Activated naive CD4-positive, alpha-beta T cell treated with anti-CD3 and anti-CD28 coated beads, Interleukin-2, amount 10 ng/mL, durations not matched to agents 7 days and 5 days (primary cell): ENCODE measurements around the gene USP35.

Source experiments
- CTCF ChIA-PET: fragments of 350-600 bp; sonication (Branson Sonifier 250); formaldehyde crosslinking; loops from one replicate; lab custom pipeline; 2021; ENCODE audit warnings: antibody characterized with exemption; lab: Charles Lee
- DNase-seq: peaks from one replicate; pipeline ENCODE4 v3.0.0-alpha.2; 2020
- H3K27ac Mint-ChIP-seq: one replicate; pipeline ENCODE4 v1.8.0; 2021; ENCODE audit warnings: mild to moderate bottlenecking, moderate library complexity, mixed read lengths
- H3K27me3 Mint-ChIP-seq: one replicate; pipeline ENCODE4 v1.8.0; 2021; ENCODE audit warnings: mild to moderate bottlenecking, mixed read lengths
- H3K36me3 Mint-ChIP-seq: one replicate; pipeline ENCODE4 v1.8.0; 2021; ENCODE audit warnings: mixed read lengths
- H3K4me1 Mint-ChIP-seq: one replicate; pipeline ENCODE4 v1.8.0; 2021; ENCODE audit warnings: mixed read lengths
- H3K4me3 Mint-ChIP-seq: one replicate; pipeline ENCODE4 v1.8.0; 2021; ENCODE audit warnings: mild to moderate bottlenecking, moderate library complexity, mixed read lengths
- H3K9me3 Mint-ChIP-seq: one replicate; pipeline ENCODE4 v1.8.0; 2021; ENCODE audit warnings: mixed read lengths

Gene USP35

DNA sequence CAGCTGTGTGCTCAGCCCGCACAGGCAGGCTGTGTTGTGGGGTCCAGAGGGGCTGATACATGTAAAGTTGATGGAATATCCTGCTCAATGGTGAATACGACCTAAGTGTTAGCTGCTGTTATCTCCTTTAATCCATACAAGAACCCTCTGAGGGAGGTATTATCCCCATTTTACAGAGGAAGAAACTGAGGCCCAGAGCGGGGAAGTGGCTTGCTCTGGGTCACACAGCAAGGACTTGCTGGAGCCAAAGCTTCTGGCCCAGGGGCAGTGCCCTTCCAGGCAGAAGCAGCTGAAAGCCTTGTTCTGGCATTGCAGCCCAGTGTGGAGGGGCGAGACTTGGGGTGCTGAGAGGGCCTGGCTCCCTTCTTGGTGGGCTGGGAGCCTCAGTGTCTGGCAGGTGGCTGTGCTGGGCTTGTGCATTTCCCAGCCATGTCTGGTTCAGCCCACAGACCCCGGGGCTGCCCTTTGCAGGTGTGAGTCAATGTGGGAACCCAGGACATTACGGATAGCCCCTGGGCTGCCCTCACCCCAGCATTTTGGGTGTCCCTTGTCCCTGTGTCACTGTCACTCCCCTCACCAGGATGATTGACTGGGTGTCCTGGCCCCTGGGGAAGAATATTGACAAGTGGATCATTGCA is 10.4 kb downstream of the USP35 start:
- CTCF ChIA-PET, result no interaction called here
- H3K4me3 Mint-ChIP-seq, result no peak overlapping the region
- H3K36me3 Mint-ChIP-seq, result peaks cover 33% of the 10 kb centered on the region
- H3K27ac Mint-ChIP-seq, result peak overlapping the region; percentile 30
- DNase-seq, result no peak
- peaks cover 39% of the 10 kb centered on the region for H3K4me1 Mint-ChIP-seq
- H3K9me3 Mint-ChIP-seq, result no peaks in the 10 kb centered on the region
- H3K27me3 Mint-ChIP-seq, result no peaks in the 10 kb centered on the region

DNA sequence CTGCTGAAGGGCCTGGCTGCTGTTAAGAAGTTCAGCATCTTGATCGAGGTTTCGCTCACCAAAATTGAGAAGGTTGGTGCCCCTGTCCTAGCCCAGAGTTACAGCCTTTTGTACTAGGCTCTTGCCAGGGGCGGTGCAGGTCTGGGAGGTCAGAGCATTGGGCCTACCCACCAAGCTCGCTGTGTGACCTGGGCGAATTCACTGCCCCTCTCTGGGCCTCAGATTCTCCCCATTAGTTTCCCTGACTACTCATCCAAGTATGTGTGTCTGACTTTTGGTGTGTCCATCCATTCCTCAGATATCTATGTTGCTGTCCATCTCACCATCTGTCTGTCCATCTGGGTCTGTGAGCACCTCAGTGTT is 10.9 kb downstream of the USP35 start:
- no peak overlapping the region for H3K4me3 Mint-ChIP-seq
- H3K27ac Mint-ChIP-seq, result peak overlapping the region; percentile 26
- H3K27me3 Mint-ChIP-seq, result no peaks in the 10 kb centered on the region
- no peaks in the 10 kb centered on the region for H3K9me3 Mint-ChIP-seq
- H3K4me1 Mint-ChIP-seq, result peaks cover 41% of the 10 kb centered on the region
- no peak for DNase-seq
- CTCF ChIA-PET, result interaction anchor here (1.2 kb wide), 1 partner anchor 26 kb away, joined by 3 read pairs; no protein-coding TSS in a partner anchor
- H3K36me3 Mint-ChIP-seq, result peaks cover 34% of the 10 kb centered on the region

DNA sequence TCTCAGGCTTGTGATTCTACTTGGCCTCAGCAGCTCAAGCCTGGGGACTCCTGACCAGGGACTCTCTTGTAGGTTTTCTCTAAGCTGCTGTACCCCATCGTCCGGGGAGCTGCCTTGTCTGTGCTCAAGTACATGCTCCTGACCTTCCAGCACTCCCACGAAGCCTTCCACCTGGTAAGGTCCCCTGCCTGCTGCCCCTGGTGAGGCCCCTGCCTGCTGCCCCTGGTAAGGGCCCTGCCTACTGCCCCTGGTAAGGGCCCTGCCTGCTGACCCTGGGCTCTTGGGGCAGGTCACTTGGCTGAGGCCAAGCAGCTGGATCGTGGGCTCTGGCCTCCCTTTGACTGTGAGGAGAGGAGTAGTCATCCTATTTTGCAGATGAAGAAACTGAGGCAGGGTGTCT is 11.3 kb downstream of the USP35 start:
- Mint-ChIP-seq H3K27me3 (no peaks in the 10 kb centered on the region), H3K27ac (no peak overlapping the region)
- CTCF ChIA-PET, result interaction anchor here (1.2 kb wide), 1 partner anchor 26 kb away, joined by 3 read pairs; no protein-coding TSS in a partner anchor

DNA sequence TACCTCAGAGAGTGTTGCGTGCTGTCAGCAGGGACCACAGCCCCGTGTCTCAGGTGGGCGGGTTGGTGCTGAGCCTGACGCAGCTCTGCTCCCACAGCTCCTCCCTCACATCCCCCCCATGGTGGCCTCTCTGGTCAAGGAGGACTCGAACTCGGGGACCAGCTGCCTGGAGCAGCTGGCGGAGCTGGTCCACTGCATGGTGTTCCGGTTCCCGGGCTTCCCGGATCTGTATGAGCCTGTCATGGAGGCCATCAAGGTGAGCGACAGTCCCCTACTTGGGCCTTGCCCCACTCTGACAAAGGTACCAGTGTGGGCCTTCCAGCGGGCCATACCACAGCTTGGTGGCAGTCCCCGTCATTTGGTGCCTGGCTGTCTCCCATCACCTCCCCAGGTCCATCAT is 11.8 kb downstream of the USP35 start:
- CTCF ChIA-PET, result interaction anchor here (1.2 kb wide), 1 partner anchor 26 kb away, joined by 3 read pairs; no protein-coding TSS in a partner anchor
- Mint-ChIP-seq H3K36me3 (peaks cover 33% of the 10 kb centered on the region), H3K27ac (no peak overlapping the region), H3K4me1 (peaks cover 45% of the 10 kb centered on the region), H3K27me3 (no peaks in the 10 kb centered on the region), H3K4me3 (no peak overlapping the region), H3K9me3 (no peaks in the 10 kb centered on the region)
- no peak for DNase-seq

More for the DNA sequence above, 11.3 kb downstream of the USP35 start:
- peaks cover 43% of the 10 kb centered on the region for H3K4me1 Mint-ChIP-seq
- H3K36me3 Mint-ChIP-seq, result peaks cover 33% of the 10 kb centered on the region
- H3K4me3 Mint-ChIP-seq, result no peak overlapping the region
- no peak for DNase-seq
- H3K9me3 Mint-ChIP-seq, result no peaks in the 10 kb centered on the region

DNA sequence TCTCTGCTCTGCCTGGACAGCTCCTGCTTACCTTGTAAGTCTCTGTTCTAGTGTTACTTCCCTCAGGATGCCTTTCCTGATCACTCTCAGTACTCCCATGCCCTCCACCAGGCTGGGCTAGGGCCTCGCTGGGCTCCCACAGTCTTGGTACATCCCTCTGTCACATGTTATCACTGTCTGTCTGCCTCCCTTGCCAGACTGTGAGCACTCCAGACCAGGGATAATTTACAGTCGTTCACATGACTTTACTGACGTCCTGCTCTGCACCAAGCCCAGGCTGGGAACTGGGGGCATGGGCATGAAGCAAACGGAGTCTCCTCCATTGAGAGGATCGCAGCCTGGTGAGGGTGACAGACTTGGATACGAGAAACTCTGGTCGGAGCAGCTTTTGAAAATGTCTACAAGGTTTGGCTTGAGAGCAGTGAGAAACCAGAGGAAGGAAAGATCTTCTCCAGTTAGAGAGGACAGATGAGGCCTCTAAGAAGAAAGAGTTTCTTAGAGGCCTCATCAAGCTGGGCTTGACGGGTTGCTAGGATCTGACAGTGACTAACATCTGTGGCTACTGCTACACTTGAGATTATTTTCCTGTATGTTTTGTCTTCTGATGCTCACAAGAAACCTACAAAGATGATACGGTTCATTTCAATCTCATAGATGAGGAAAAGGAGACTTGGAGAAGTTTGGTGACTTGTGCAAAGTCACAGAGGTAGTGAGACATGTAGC is 12.5 kb downstream of the USP35 start:
- Mint-ChIP-seq H3K36me3 (peaks cover 32% of the 10 kb centered on the region), H3K4me1 (peaks cover 45% of the 10 kb centered on the region), H3K9me3 (no peaks in the 10 kb centered on the region), H3K27ac (peak overlapping the region; percentile 97), H3K27me3 (no peaks in the 10 kb centered on the region), H3K4me3 (peak overlapping the region; percentile 16)
- no peak for DNase-seq
- CTCF ChIA-PET, result interaction anchor here (1.2 to 1.4 kb wide), 2 partner anchors 25 to 220 kb away, joined by 3 to 4 read pairs; no protein-coding TSS in a partner anchor

DNA sequence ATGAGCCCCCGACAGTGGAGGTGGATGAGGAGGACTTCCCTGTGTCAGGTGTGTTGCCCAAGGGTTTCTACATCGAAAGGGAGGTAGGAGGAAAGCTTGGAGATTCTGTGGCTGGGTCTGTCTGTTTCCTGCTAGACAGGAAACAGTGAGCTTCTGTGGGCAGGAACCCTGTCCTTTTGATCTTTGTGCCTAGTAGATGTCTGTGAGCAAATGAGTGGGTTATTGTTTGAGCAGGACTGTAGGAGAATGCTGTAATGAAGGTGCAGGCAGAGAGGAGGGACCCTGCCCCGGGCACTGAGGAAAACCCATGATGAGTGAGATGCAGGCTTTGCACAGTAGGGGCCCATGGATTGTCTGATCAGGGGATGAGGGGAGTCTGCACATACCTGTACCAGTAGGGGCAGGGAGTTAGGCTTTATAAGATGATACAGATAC is 14.0 kb downstream of the USP35 start:
- peaks cover 37% of the 10 kb centered on the region for H3K36me3 Mint-ChIP-seq
- H3K27ac Mint-ChIP-seq, result peak overlapping the region; percentile 97
- no peaks in the 10 kb centered on the region for H3K9me3 Mint-ChIP-seq
- DNase-seq, result peak; percentile 79
- peak overlapping the region; percentile 74 for H3K4me3 Mint-ChIP-seq
- peaks cover 49% of the 10 kb centered on the region for H3K4me1 Mint-ChIP-seq
- CTCF ChIA-PET, result interaction anchor here (0.8 to 1.5 kb wide), 5 partner anchors 13 to 81 kb away, joined by 3 to 4 read pairs (median 3); no protein-coding TSS in a partner anchor
- H3K27me3 Mint-ChIP-seq, result no peaks in the 10 kb centered on the region

DNA sequence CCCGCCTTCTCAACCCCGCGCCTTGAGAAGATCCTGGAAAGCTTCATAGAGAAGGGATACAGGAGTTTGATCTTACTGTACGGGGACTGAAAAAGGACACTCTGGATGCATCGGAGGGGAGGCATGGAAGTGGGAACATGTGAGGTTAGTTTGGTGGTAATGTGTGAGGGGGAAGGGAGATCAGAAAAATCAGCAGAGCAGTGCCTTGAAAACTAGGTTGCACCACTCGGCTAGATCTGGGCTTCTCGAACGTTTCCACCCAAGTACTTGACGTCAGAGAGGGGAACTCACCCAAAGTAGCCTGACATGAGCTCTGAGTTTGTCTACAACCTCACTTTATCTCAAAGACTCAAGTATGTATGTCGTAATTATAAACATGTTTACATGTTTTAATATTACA is 14.5 kb downstream of the USP35 start:
- CTCF ChIA-PET, result interaction anchor here (0.8 to 1.5 kb wide), 5 partner anchors 13 to 81 kb away, joined by 3 to 4 read pairs (median 3); no protein-coding TSS in a partner anchor
- Mint-ChIP-seq H3K4me1 (peaks cover 49% of the 10 kb centered on the region), H3K27ac (peak overlapping the region; percentile 97), H3K36me3 (peaks cover 42% of the 10 kb centered on the region), H3K4me3 (peak overlapping the region; percentile 74), H3K27me3 (no peaks in the 10 kb centered on the region), H3K9me3 (no peaks in the 10 kb centered on the region)
- peak; percentile 66 for DNase-seq

DNA sequence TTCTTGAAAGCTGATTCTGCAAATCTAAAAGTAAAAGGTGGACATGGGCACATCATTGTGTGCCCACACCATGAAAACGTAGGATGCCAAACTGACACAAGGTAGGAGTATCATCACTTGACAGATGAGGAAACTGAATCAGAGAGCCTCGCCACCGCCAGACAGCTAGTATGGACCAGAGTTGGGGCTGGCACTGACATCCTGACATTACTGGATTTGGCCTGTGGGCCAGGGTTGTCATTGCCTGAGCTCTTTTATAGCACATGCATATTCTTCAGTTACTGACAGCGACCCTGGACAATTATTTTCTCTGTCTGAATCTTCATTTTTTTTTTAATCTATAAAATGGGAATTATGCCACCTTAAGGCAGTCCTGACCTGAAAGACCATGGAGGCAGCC is 16.5 kb downstream of the USP35 start:
- Mint-ChIP-seq H3K9me3 (no peaks in the 10 kb centered on the region), H3K36me3 (peaks cover 52% of the 10 kb centered on the region), H3K4me1 (peaks cover 49% of the 10 kb centered on the region), H3K4me3 (no peak overlapping the region), H3K27ac (peak overlapping the region; percentile 78), H3K27me3 (no peaks in the 10 kb centered on the region)
- peak; percentile 7 for DNase-seq
- CTCF ChIA-PET, result no interaction called here

DNA sequence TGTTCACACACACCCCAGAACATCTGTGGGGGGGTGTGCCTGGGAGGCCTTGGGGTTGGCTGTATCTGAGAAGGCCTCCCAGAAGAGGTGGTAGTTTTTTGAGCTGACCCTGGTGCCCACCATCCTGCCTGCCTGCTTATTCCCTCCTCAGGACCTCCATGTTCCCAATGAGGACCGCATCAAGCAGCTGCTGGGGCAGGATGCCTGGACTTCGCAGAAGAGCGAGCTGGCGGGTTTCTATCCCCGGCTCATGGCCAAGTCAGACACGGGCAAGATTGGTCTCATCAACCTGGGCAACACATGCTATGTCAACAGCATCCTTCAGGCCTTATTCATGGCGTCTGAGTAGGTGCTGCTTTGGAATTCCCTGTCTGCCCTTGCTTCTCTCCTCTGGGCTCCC is 17.0 kb downstream of the USP35 start:
- H3K4me1 Mint-ChIP-seq, result peaks cover 48% of the 10 kb centered on the region
- DNase-seq, result peak; percentile 3
- H3K9me3 Mint-ChIP-seq, result no peaks in the 10 kb centered on the region
- H3K27me3 Mint-ChIP-seq, result no peaks in the 10 kb centered on the region
- peaks cover 54% of the 10 kb centered on the region for H3K36me3 Mint-ChIP-seq
- H3K4me3 Mint-ChIP-seq, result no peak overlapping the region
- H3K27ac Mint-ChIP-seq, result no peak overlapping the region
- CTCF ChIA-PET, result no interaction called here

DNA sequence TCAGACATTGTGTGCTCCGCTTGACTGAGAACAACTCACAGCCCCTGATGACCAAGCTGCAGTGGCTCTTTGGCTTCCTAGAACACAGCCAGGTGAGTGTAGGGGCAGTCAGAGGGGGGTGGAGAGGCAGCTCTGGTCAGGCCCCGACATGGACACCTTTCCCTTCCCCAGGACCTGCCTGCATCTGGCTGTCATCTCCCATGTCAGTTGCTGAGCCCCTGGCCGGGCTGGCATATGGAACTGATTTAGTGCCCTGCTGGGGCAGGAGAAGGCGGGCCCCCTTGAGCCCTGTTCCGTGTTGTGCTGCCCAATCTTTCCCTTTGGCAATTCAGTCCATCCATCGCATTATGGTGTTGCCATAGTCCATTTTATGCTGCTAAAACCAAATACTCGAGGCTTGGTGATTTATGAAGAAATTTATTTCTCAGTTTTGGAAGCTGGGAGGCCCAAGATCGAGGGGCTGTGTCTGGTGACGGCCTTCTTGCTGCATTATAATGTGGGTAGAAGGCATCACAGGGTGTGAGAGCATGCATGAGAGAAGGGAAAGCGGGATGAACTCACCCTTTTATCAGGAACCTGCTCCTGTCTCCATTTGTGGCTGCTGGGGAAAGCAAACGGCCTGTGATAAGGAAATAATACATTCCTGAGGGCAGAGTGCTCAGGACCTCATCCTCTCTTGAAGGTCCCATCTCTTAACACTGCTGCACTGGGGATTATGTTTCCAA is 19.0 kb downstream of the USP35 start:
- H3K4me3 Mint-ChIP-seq, result no peak overlapping the region
- H3K9me3 Mint-ChIP-seq, result no peaks in the 10 kb centered on the region
- peak; percentile 8 for DNase-seq
- H3K27me3 Mint-ChIP-seq, result no peaks in the 10 kb centered on the region
- CTCF ChIA-PET, result no interaction called here
- H3K27ac Mint-ChIP-seq, result no peak overlapping the region
- H3K36me3 Mint-ChIP-seq, result peaks cover 54% of the 10 kb centered on the region
- peaks cover 28% of the 10 kb centered on the region for H3K4me1 Mint-ChIP-seq

DNA sequence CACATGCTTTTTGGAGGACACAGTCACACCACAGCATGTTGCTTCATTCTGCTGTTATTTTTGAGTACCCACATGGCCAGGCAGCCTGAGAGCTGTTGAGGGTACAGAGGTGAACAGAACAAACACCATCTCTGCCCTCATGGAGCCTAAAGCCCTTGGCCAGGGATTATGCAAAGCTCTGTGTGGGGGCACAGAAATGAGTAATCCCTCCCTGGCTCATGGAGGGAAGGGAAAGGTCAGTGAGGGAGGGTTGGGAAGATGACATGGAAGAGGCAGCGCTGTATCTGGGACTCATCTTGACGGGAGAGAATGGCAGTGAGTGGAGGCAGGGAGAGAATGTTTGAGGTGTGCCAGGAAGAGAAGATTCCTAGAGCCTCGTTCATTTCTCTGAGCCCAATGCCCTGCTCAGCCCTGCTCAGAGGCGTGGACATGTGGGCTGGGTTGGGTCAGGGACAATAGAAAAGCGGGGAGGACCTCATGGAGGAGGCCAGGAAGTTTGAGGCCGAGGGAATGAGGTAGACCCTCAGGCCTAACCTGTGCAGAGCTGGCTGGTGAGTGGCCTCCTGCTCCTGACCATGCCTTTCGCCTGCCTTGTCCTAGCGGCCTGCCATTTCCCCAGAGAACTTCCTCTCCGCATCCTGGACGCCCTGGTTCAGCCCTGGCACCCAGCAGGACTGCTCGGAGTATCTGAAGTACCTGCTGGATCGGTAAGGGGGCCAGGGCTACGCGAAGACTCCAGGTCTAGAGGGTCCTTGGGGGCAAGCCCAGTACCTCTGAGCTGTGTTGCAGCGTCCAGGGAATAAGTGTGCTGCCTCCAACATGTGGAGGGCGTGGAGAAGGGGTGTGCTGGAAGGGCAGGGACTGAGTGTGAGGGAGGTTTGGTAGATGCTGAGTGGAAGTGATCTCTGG is 19.8 kb downstream of the USP35 start:
- no peak overlapping the region for H3K4me3 Mint-ChIP-seq
- H3K27me3 Mint-ChIP-seq, result no peaks in the 10 kb centered on the region
- no peak overlapping the region for H3K27ac Mint-ChIP-seq
- H3K9me3 Mint-ChIP-seq, result no peaks in the 10 kb centered on the region
- peaks cover 54% of the 10 kb centered on the region for H3K36me3 Mint-ChIP-seq
- peak; percentile 18 for DNase-seq
- CTCF ChIA-PET, result no interaction called here
- H3K4me1 Mint-ChIP-seq, result peaks cover 21% of the 10 kb centered on the region

DNA sequence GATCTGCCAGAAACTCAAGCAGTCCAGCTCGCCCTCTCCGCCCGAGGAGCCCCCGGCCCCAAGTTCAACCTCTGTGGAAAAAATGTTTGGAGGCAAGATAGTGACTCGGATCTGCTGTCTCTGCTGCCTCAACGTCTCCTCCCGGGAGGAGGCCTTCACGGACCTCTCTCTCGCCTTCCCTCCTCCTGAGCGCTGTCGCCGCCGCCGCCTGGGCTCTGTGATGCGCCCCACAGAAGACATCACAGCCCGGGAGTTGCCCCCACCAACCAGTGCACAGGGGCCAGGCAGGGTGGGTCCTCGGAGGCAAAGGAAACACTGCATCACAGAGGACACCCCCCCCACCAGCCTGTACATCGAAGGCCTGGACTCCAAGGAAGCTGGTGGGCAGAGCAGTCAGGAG is 20.8 kb downstream of the USP35 start:
- peak; percentile 8 for DNase-seq
- CTCF ChIA-PET, result no interaction called here
- H3K9me3 Mint-ChIP-seq, result no peaks in the 10 kb centered on the region
- H3K27me3 Mint-ChIP-seq, result no peaks in the 10 kb centered on the region
- peaks cover 55% of the 10 kb centered on the region for H3K36me3 Mint-ChIP-seq
- no peak overlapping the region for H3K27ac Mint-ChIP-seq
- H3K4me3 Mint-ChIP-seq, result no peak overlapping the region
- H3K4me1 Mint-ChIP-seq, result peaks cover 14% of the 10 kb centered on the region

DNA sequence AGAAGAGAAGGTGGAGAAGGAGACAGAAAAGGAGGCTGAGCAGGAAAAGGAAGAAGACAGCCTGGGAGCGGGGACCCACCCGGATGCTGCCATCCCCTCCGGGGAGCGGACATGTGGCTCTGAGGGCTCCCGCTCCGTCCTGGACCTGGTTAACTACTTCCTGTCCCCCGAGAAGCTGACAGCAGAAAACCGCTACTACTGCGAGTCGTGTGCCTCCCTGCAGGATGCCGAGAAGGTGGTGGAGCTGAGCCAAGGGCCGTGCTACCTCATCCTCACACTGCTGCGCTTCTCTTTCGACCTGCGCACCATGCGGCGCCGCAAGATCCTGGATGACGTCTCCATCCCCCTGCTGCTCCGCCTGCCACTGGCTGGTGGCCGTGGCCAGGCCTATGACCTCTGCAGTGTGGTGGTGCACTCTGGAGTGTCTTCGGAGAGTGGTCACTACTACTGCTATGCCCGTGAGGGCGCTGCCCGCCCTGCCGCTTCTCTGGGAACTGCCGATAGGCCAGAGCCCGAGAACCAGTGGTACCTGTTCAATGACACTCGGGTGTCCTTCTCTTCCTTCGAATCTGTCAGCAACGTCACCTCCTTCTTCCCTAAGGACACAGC is 21.4 kb downstream of the USP35 start:
- H3K27me3 Mint-ChIP-seq, result no peaks in the 10 kb centered on the region
- H3K9me3 Mint-ChIP-seq, result no peaks in the 10 kb centered on the region
- peaks cover 59% of the 10 kb centered on the region for H3K36me3 Mint-ChIP-seq
- H3K27ac Mint-ChIP-seq, result peak overlapping the region; percentile 60
- DNase-seq, result peak; percentile 13
- no peak overlapping the region for H3K4me3 Mint-ChIP-seq
- CTCF ChIA-PET, result no interaction called here
- H3K4me1 Mint-ChIP-seq, result peaks cover 8% of the 10 kb centered on the region
